Measurements from ENCODE around the gene TNIK.

The TNIK gene

GRCh38 chr3:171068658-171069057, 391.5 kb downstream of the TNIK start:
- peaks cover 3% of the 10 kb centered on the region for H3K27me3 Mint-ChIP-seq (ENCODE audit: low read depth, poor library complexity)
- no peak overlapping the region for H3K27ac Mint-ChIP-seq
- H3K9me3 Mint-ChIP-seq, result no peaks in the 10 kb centered on the region
- TF ChIP-seq, protein P1, sequence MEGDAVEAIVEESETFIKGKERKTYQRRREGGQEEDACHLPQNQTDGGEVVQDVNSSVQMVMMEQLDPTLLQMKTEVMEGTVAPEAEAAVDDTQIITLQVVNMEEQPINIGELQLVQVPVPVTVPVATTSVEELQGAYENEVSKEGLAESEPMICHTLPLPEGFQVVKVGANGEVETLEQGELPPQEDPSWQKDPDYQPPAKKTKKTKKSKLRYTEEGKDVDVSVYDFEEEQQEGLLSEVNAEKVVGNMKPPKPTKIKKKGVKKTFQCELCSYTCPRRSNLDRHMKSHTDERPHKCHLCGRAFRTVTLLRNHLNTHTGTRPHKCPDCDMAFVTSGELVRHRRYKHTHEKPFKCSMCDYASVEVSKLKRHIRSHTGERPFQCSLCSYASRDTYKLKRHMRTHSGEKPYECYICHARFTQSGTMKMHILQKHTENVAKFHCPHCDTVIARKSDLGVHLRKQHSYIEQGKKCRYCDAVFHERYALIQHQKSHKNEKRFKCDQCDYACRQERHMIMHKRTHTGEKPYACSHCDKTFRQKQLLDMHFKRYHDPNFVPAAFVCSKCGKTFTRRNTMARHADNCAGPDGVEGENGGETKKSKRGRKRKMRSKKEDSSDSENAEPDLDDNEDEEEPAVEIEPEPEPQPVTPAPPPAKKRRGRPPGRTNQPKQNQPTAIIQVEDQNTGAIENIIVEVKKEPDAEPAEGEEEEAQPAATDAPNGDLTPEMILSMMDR (IDR thresholded peaks at IDR 0.05), result no peak
- H3K4me1 Mint-ChIP-seq, result no peaks in the 10 kb centered on the region
- peaks cover 44% of the 10 kb centered on the region for H3K36me3 Mint-ChIP-seq (ENCODE audit: low read depth)
- no peak overlapping the region for H3K4me3 Mint-ChIP-seq
- no peak for DNase-seq

DNA sequence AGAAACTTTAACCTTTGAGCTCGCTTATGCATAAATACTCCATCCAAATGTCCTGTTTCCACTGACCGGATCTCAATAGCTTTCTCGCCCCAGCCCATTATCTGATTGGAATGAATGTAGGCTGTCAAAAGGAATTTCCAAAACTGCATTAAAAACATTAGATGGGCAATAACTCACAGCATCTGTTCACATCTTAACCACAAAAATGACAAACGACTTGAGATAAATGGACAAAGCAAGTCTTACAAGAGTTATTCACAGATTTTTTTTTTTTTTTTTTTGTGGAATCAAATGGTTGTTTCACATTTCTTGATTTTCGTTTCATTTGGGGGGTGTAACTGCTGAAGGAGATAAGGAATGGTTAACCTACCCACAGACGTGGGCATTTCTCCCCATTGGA, 394.0 kb downstream of the TNIK start:
- Mint-ChIP-seq H3K27ac (no peak overlapping the region), H3K27me3 (ENCODE audit: low read depth, poor library complexity) (peaks cover 3% of the 10 kb centered on the region), H3K4me3 (no peak overlapping the region), H3K4me1 (no peaks in the 10 kb centered on the region), H3K9me3 (no peaks in the 10 kb centered on the region), H3K36me3 (ENCODE audit: low read depth) (peaks cover 48% of the 10 kb centered on the region)
- no peak for DNase-seq
- TF ChIP-seq, protein P1 (IDR thresholded peaks at IDR 0.05), result no peak

DNA sequence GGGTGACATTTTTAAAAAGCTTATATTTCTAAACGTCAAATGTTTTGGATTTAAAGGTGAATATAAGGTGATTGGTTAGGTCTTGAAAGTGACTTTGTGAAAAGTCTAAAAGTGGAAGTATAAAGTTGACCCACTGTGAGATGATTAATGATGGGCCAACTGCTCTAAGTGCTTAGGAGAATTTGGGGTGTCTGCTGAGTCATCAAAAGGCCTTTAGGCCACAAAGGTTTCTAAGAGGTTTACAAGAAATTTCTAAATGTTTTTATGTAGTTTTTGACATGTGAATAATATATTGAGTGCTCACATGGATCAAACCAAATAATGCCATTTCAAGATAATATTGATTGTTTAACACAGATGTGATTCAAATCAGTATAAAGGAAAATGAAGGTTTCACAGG, 394.5 kb downstream of the TNIK start:
- Mint-ChIP-seq H3K4me3 (no peak overlapping the region), H3K27me3 (ENCODE audit: low read depth, poor library complexity) (peaks cover 3% of the 10 kb centered on the region), H3K36me3 (ENCODE audit: low read depth) (peaks cover 48% of the 10 kb centered on the region), H3K4me1 (no peaks in the 10 kb centered on the region), H3K27ac (no peak overlapping the region), H3K9me3 (no peaks in the 10 kb centered on the region)
- DNase-seq, result no peak
- TF ChIP-seq, protein P1 (IDR thresholded peaks at IDR 0.05), result no peak

- TF ChIP-seq, protein P1 (IDR thresholded peaks at IDR 0.05), result no peak
- no peak overlapping the region for H3K27ac Mint-ChIP-seq
- H3K36me3 Mint-ChIP-seq (ENCODE audit: low read depth), result peaks cover 38% of the 10 kb centered on the region
- H3K9me3 Mint-ChIP-seq, result no peaks in the 10 kb centered on the region
- no peak for DNase-seq
- H3K4me3 Mint-ChIP-seq, result no peak overlapping the region
- H3K27me3 Mint-ChIP-seq (ENCODE audit: low read depth, poor library complexity), result peaks cover 3% of the 10 kb centered on the region
- no peaks in the 10 kb centered on the region for H3K4me1 Mint-ChIP-seq
Observed at GRCh38 chr3:171064461-171064860, 395.7 kb downstream of the TNIK start.

- TF ChIP-seq, protein P1 (IDR thresholded peaks at IDR 0.05), result no peak
- DNase-seq, result no peak
- H3K4me3 Mint-ChIP-seq, result no peak overlapping the region
- peak overlapping the region; percentile 47 for H3K27ac Mint-ChIP-seq
- H3K9me3 Mint-ChIP-seq, result no peaks in the 10 kb centered on the region
- no peaks in the 10 kb centered on the region for H3K27me3 Mint-ChIP-seq (ENCODE audit: low read depth, poor library complexity)
- H3K4me1 Mint-ChIP-seq, result no peaks in the 10 kb centered on the region
- H3K36me3 Mint-ChIP-seq (ENCODE audit: low read depth), result peaks cover 25% of the 10 kb centered on the region
Observed at GRCh38 chr3:171061749-171062148, 398.5 kb downstream of the TNIK start.

- TF ChIP-seq, protein P1 (IDR thresholded peaks at IDR 0.05), result no peak
- Mint-ChIP-seq H3K36me3 (ENCODE audit: low read depth) (peaks cover 9% of the 10 kb centered on the region), H3K27me3 (ENCODE audit: low read depth, poor library complexity) (no peaks in the 10 kb centered on the region), H3K9me3 (no peaks in the 10 kb centered on the region), H3K4me1 (no peaks in the 10 kb centered on the region), H3K4me3 (no peak overlapping the region), H3K27ac (no peak overlapping the region)
- DNase-seq, result no peak
Observed at GRCh38 chr3:171059978-171060377, 400.2 kb downstream of the TNIK start.
